ENCODE data around the gene LMBR1.

DNA sequence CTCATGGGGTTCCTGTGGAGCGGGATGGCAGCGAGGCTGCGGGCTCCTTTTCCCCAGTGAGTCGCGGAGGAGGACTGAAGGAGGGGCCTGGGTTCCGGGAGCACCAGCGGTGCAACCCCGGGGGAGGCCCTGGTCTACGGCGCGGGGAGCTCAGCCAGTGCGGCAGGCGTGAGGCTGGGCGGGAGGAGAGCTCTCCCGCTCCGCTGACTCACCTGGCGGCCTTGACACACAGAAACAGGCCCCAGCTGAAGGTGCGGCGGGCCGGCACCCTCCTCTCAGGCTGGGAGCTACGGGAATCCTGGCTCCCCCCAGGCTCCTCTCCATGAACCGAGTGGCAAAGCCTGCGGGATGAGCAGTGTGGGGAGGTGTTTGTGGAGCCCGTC is 49.7 kb upstream of the LMBR1 start:
- TF ChIP-seq, protein P1, sequence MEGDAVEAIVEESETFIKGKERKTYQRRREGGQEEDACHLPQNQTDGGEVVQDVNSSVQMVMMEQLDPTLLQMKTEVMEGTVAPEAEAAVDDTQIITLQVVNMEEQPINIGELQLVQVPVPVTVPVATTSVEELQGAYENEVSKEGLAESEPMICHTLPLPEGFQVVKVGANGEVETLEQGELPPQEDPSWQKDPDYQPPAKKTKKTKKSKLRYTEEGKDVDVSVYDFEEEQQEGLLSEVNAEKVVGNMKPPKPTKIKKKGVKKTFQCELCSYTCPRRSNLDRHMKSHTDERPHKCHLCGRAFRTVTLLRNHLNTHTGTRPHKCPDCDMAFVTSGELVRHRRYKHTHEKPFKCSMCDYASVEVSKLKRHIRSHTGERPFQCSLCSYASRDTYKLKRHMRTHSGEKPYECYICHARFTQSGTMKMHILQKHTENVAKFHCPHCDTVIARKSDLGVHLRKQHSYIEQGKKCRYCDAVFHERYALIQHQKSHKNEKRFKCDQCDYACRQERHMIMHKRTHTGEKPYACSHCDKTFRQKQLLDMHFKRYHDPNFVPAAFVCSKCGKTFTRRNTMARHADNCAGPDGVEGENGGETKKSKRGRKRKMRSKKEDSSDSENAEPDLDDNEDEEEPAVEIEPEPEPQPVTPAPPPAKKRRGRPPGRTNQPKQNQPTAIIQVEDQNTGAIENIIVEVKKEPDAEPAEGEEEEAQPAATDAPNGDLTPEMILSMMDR (IDR thresholded peaks at IDR 0.05; ENCODE audit: poor library complexity), result no peak
- TF ChIP-seq EZH2phosphoT487 (IDR thresholded peaks at IDR 0.05; ENCODE audit: low read depth, severe bottlenecking, unreplicated experiment), result no peak
